Measurements from ENCODE around the gene PSME2.

GRCh38 chr14:24189460-24189859, 43.0 kb upstream of the PSME2 start:
- no peak for TF ChIP-seq POLR2A (IDR thresholded peaks at IDR 0.05)
- TF ChIP-seq, protein P1, sequence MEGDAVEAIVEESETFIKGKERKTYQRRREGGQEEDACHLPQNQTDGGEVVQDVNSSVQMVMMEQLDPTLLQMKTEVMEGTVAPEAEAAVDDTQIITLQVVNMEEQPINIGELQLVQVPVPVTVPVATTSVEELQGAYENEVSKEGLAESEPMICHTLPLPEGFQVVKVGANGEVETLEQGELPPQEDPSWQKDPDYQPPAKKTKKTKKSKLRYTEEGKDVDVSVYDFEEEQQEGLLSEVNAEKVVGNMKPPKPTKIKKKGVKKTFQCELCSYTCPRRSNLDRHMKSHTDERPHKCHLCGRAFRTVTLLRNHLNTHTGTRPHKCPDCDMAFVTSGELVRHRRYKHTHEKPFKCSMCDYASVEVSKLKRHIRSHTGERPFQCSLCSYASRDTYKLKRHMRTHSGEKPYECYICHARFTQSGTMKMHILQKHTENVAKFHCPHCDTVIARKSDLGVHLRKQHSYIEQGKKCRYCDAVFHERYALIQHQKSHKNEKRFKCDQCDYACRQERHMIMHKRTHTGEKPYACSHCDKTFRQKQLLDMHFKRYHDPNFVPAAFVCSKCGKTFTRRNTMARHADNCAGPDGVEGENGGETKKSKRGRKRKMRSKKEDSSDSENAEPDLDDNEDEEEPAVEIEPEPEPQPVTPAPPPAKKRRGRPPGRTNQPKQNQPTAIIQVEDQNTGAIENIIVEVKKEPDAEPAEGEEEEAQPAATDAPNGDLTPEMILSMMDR (IDR thresholded peaks at IDR 0.05) = no peak
- no peak for TF ChIP-seq EP300 (IDR thresholded peaks at IDR 0.05)
- TF ChIP-seq POLR2AphosphoS5 (IDR thresholded peaks at IDR 0.05) = no peak
